GM12878 (cell line): ENCODE results near the gene LDLRAD3. TPM values are rescaled to one million over a fixed set of nuclear protein-coding genes. Genes with fewer than 3 reads are reported as not detected.

Experiments used
- ATF3 ChIP-seq: IDR thresholded peaks from 2 replicates; pipeline ENCODE4 v1.6.1; 2011; ENCODE audit warnings: low read depth, mild to moderate bottlenecking, low read length, moderate library complexity, borderline replicate concordance; ENCODE audit errors: extremely low read depth
- HDAC2 ChIP-seq: fragments of 200-600 bp; sonication (generic); IDR thresholded peaks from 2 replicates; pipeline ENCODE4 v1.6.1; 2017
- IKZF1 ChIP-seq: fragments of 450-650 bp; conservative IDR thresholded peaks from 2 replicates; pipeline ENCODE4 v1.6.1; 2017; ENCODE audit warnings: antibody characterized with exemption, mild to moderate bottlenecking
- IKZF2 ChIP-seq, 2 experiments: fragments of 450-650 bp; IDR thresholded peaks; 2 replicates each; pipeline ENCODE4 v1.6.1; 2017; ENCODE audit warnings: mild to moderate bottlenecking in 2 of 2, moderate library complexity in 2 of 2
- MAX ChIP-seq: IDR thresholded peaks from 2 replicates; pipeline ENCODE4 v1.6.1; 2012; ENCODE audit warnings: low read depth, low read length, improper control_type of control experiment
- MXI1 ChIP-seq: fragments of 150-350 bp; IDR thresholded peaks from 2 replicates; pipeline ENCODE4 v1.6.1; 2011; ENCODE audit warnings: low read depth, mild to moderate bottlenecking, inconsistent platforms, low read length, improper control_type of control experiment
- SMAD1 ChIP-seq: fragments of 450-650 bp; IDR thresholded peaks from 2 replicates; pipeline ENCODE4 v1.6.1; 2018; ENCODE audit warnings: mild to moderate bottlenecking, low read depth; ENCODE audit not compliant: partially characterized antibody
- SUZ12 ChIP-seq: fragments of 200-600 bp; sonication (generic); IDR thresholded peaks from one replicate; pipeline ENCODE4 v1.6.1; 2018; ENCODE audit warnings: antibody characterized with exemption, mild to moderate bottlenecking; ENCODE audit not compliant: unreplicated experiment
- ZNF217 ChIP-seq: fragments of 450-650 bp; IDR thresholded peaks from 2 replicates; pipeline ENCODE4 v1.6.1; 2017; ENCODE audit warnings: antibody characterized with exemption, mild to moderate bottlenecking
- ZNF384 ChIP-seq: IDR thresholded peaks from 2 replicates; pipeline ENCODE4 v1.6.1; 2012; ENCODE audit warnings: low read depth, mild to moderate bottlenecking, low read length, improper control_type of control experiment, borderline replicate concordance
- ZNF592 ChIP-seq: fragments of 450-650 bp; IDR thresholded peaks from 2 replicates; pipeline ENCODE4 v1.6.1; 2017; ENCODE audit warnings: mild to moderate bottlenecking, moderate library complexity
- polyA plus RNA-seq, 11 experiments: library from polyadenylated mRNA; depleted of rRNA in 4 of 11; unstranded in 6 of 11; stranded (reverse) in 5 of 11; fragments of >200 nt; fragmentation: Nextera tagmentation in 4 of 11; fragmentation: Illumina TruSeq in 1 of 11; extraction: Ambion mirVana in 4 of 11; extraction: Trizol in 1 of 11; gene quantifications; 1 replicate in 1 of 11; 2 replicates in 10 of 11; pipeline versions ENCODE4 v1.2.1 to v1.2.3, GENCODE V29; 2011 to 2016; ENCODE audit warnings: inconsistent platforms in 2 of 11, missing spikeins in 2 of 11, low read depth in 1 of 11
- total RNA-seq, 4 experiments: library from RNA; depleted of rRNA in 3 of 4; stranded (reverse); fragments of >200 nt in 3 of 4; fragmentation: Illumina TruSeq in 1 of 4; extraction: Trizol in 1 of 4; gene quantifications; 2 replicates each; pipeline versions ENCODE4 v1.2.1 to v1.2.3, GENCODE V29; 2013 to 2021

The LDLRAD3 gene
- total and polyA plus RNA-seq, 10 of the 15 experiments (the other 5 are each of a cell fraction or from before 2014, with no cell fraction given): 2.5 to 17.2 (median 10.7) TPM

- TF ChIP-seq ZNF592 (no peak), MXI1 (no peak), MAX (no peak), IKZF1 (no peak), ATF3 (no peak), ZNF217 (no peak), ZNF384 (no peak), HDAC2 (no peak), IKZF2 (IDR thresholded peaks at IDR 0.05) (no peak), SMAD1 (no peak), SUZ12 (no peak)
Measured at GRCh38 chr11:35897019-35897418, 46.8 kb upstream of the LDLRAD3 start (continued).
